H1 (cell line): Measurements from ENCODE around the gene CDT1. TPM values are rescaled to one million over a fixed set of nuclear protein-coding genes. Genes with fewer than 3 reads are reported as not detected.

ENCODE experiments used
- CHD7 ChIP-seq: fragments of 300-600 bp; sonication (generic); IDR thresholded peaks from 2 replicates; pipeline ENCODE4 v1.7.1; 2012; ENCODE audit warnings: low read length, moderate library complexity, mild to moderate bottlenecking, inconsistent platforms; ENCODE audit not compliant: insufficient replicate concordance
- KDM1A ChIP-seq: fragments of 200-600, 300-600 bp; sonication (generic); IDR thresholded peaks from 2 replicates; pipeline ENCODE4 v1.7.1; 2016; ENCODE audit warnings: mild to moderate bottlenecking, low read length, borderline replicate concordance
- KDM4A ChIP-seq: IDR thresholded peaks from one replicate; pipeline ENCODE4 v1.7.1; 2012; ENCODE audit warnings: low read depth, mild to moderate bottlenecking, moderate library complexity, low read length, inconsistent platforms; ENCODE audit not compliant: severe bottlenecking
- NRF1 ChIP-seq: IDR thresholded peaks from 2 replicates; pipeline ENCODE4 v1.6.1; 2011; ENCODE audit warnings: mild to moderate bottlenecking, low read depth, low read length, improper control_type of control experiment
- POLR2A ChIP-seq, 2 experiments: IDR thresholded peaks; 1 replicate in 1 of 2; 2 replicates in 1 of 2; pipeline ENCODE4 v1.6.1; 2011; ENCODE audit warnings: low read depth in 2 of 2, low read length in 2 of 2, mild to moderate bottlenecking in 2 of 2; ENCODE audit errors: control extremely low read depth in 1 of 2
- RXRA ChIP-seq: IDR thresholded peaks from 2 replicates; pipeline ENCODE4 v1.6.1; 2011; ENCODE audit warnings: low read depth, mild to moderate bottlenecking, low read length, moderate library complexity; ENCODE audit not compliant: insufficient read depth
- TEAD4 ChIP-seq: IDR thresholded peaks from 2 replicates; pipeline ENCODE4 v1.6.1; 2012; ENCODE audit warnings: low read depth, low read length, inconsistent platforms, mixed read lengths
- polyA plus RNA-seq, 7 experiments: library from polyadenylated mRNA; depleted of rRNA in 3 of 7; stranded (reverse) in 5 of 7; unstranded in 2 of 7; fragments of >200 nt in 5 of 7; fragments of 200-250 nt in 2 of 7; gene quantifications; 1 replicate in 5 of 7; 2 replicates in 1 of 7; 4 replicates in 1 of 7; pipeline versions ENCODE4 v1.2.1 to v1.2.3, GENCODE V29; 2011 to 2013; ENCODE audit warnings: missing spikeins in 2 of 7, mixed read lengths in 2 of 7
- total RNA-seq: library from RNA; stranded (reverse); fragmentation: NEBNext Ultra II Directional; extraction: Animal tissue kit (Norgen Biotek cat#: 25700); gene quantifications from 2 replicates; pipeline ENCODE4 v1.2.1, GENCODE V29; 2021

Gene CDT1
- total and polyA plus RNA-seq, 2 of the 8 experiments (the other 6 are each of a cell fraction or from before 2014, with no cell fraction given) = 76.7 to 95.4 TPM

GRCh38 chr16:88758227-88758943 is 45.2 kb upstream of the CDT1 start (continued):
- TF ChIP-seq CHD7 (no peak), RXRA (no peak), KDM4A (no peak), POLR2A (IDR thresholded peaks at IDR 0.05; ENCODE audit: control extremely low read depth in 1 of 2, low read depth in 2 of 2, low read length in 2 of 2) (no peak), NRF1 (no peak), TEAD4 (no peak), KDM1A (no peak)
- TF ChIP-seq, all 59 proteins: peak for 0
